SK-N-SH treated with all-trans-retinoic acid at 6 μM for 48 hours (cell line): ENCODE data around the gene FRMD4A.

Experiments
- BACH2 ChIP-seq: fragments of 250-450 bp; sonication (Bioruptor Pico); IDR thresholded peaks from 2 replicates; pipeline ENCODE4 v1.9.0; 2021; ENCODE audit warnings: mild to moderate bottlenecking, borderline replicate concordance
- PPARA ChIP-seq: fragments of 250-450 bp; sonication (Bioruptor Pico); IDR thresholded peaks from 2 replicates; pipeline ENCODE4 v1.5.0; 2020; ENCODE audit warnings: mild to moderate bottlenecking, borderline replicate concordance
- ZC3H10 ChIP-seq: fragments of 250-450 bp; sonication (Bioruptor Pico); IDR thresholded peaks from 2 replicates; pipeline ENCODE4 v1.5.1; 2021; ENCODE audit warnings: mild to moderate bottlenecking, moderate library complexity
- ZFP3 ChIP-seq: fragments of 250-450 bp; sonication (Bioruptor Pico); IDR thresholded peaks from 2 replicates; pipeline ENCODE4 v1.5.0; 2020; ENCODE audit warnings: mild to moderate bottlenecking, moderate library complexity
- ZFP30 ChIP-seq: fragments of 450-650 bp; formaldehyde crosslinking; IDR thresholded peaks from 2 replicates; pipeline ENCODE4 v1.5.0; 2022; ENCODE audit warnings: mild to moderate bottlenecking, moderate library complexity
- TF ChIP-seq, protein P1 (sequence below): fragments of 250-450 bp; sonication (Bioruptor Pico); IDR thresholded peaks from 2 replicates; pipeline ENCODE4 v1.8.0; 2020; ENCODE audit warnings: mild to moderate bottlenecking, moderate library complexity, borderline replicate concordance
- TF ChIP-seq, protein P2 (sequence below): fragments of 250-450 bp; sonication (Bioruptor Pico); IDR thresholded peaks from 2 replicates; pipeline ENCODE4 v1.5.0; 2020; ENCODE audit warnings: mild to moderate bottlenecking, moderate library complexity
- TF ChIP-seq, protein P3 (sequence below): fragments of 250-450 bp; sonication (Bioruptor Pico); IDR thresholded peaks from 2 replicates; pipeline ENCODE4 v1.8.0; 2021; ENCODE audit warnings: low read depth, mild to moderate bottlenecking, moderate library complexity, borderline replicate concordance

- TF ChIP-seq ZC3H10 (no peak), ZFP30 (no peak), ZFP3 (CRISPR knock-in tag) (no peak), BACH2 (CRISPR knock-in tag) (no peak), PPARA (CRISPR knock-in tag) (no peak)
- TF ChIP-seq, protein P1, sequence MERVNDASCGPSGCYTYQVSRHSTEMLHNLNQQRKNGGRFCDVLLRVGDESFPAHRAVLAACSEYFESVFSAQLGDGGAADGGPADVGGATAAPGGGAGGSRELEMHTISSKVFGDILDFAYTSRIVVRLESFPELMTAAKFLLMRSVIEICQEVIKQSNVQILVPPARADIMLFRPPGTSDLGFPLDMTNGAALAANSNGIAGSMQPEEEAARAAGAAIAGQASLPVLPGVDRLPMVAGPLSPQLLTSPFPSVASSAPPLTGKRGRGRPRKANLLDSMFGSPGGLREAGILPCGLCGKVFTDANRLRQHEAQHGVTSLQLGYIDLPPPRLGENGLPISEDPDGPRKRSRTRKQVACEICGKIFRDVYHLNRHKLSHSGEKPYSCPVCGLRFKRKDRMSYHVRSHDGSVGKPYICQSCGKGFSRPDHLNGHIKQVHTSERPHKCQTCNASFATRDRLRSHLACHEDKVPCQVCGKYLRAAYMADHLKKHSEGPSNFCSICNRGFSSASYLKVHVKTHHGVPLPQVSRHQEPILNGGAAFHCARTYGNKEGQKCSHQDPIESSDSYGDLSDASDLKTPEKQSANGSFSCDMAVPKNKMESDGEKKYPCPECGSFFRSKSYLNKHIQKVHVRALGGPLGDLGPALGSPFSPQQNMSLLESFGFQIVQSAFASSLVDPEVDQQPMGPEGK (CRISPR knock-in tag) = no peak
- TF ChIP-seq, protein P2, sequence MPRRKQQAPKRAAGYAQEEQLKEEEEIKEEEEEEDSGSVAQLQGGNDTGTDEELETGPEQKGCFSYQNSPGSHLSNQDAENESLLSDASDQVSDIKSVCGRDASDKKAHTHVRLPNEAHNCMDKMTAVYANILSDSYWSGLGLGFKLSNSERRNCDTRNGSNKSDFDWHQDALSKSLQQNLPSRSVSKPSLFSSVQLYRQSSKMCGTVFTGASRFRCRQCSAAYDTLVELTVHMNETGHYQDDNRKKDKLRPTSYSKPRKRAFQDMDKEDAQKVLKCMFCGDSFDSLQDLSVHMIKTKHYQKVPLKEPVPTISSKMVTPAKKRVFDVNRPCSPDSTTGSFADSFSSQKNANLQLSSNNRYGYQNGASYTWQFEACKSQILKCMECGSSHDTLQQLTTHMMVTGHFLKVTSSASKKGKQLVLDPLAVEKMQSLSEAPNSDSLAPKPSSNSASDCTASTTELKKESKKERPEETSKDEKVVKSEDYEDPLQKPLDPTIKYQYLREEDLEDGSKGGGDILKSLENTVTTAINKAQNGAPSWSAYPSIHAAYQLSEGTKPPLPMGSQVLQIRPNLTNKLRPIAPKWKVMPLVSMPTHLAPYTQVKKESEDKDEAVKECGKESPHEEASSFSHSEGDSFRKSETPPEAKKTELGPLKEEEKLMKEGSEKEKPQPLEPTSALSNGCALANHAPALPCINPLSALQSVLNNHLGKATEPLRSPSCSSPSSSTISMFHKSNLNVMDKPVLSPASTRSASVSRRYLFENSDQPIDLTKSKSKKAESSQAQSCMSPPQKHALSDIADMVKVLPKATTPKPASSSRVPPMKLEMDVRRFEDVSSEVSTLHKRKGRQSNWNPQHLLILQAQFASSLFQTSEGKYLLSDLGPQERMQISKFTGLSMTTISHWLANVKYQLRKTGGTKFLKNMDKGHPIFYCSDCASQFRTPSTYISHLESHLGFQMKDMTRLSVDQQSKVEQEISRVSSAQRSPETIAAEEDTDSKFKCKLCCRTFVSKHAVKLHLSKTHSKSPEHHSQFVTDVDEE (CRISPR knock-in tag) = no peak
- TF ChIP-seq, protein P3, sequence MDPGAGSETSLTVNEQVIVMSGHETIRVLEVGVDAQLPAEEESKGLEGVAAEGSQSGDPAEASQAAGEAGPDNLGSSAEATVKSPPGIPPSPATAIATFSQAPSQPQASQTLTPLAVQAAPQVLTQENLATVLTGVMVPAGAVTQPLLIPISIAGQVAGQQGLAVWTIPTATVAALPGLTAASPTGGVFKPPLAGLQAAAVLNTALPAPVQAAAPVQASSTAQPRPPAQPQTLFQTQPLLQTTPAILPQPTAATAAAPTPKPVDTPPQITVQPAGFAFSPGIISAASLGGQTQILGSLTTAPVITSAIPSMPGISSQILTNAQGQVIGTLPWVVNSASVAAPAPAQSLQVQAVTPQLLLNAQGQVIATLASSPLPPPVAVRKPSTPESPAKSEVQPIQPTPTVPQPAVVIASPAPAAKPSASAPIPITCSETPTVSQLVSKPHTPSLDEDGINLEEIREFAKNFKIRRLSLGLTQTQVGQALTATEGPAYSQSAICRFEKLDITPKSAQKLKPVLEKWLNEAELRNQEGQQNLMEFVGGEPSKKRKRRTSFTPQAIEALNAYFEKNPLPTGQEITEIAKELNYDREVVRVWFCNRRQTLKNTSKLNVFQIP = no peak
Measured at GRCh38 chr10:14325325-14325955, 5.3 kb downstream of the FRMD4A start.
